ENCODE data around the gene C1orf116. TPM values are rescaled to one million over a fixed set of nuclear protein-coding genes. Genes with fewer than 3 reads are reported as not detected.

The C1orf116 gene
- total and polyA plus RNA-seq, 12 donors, result 0.07 to 1.5 (median 0.64) TPM

- ATAC-seq, result peak in 5 of 8 donors; percentile 34 to 70 (median 49)
- no peak for TF ChIP-seq CTCF (IDR thresholded peaks at IDR 0.05)
- no peaks in the 10 kb centered on the region for H3K9me3 ChIP-seq
- H3K27me3 ChIP-seq, result peaks cover 0 to 20% (median 5%) of the 10 kb centered on the region in 7 donors
- peaks cover 0 to 21% (median 0%) of the 10 kb centered on the region in 9 donors for H3K4me1 ChIP-seq
- intact Hi-C loops (cut with DNase I), result no loop called here
- no peak for DNase-seq
- no peak overlapping the region for H3K27ac ChIP-seq
- H3K36me3 ChIP-seq, result no peaks in the 10 kb centered on the region
- no peak overlapping the region for H3K4me3 ChIP-seq
- 70 to 72% methylated on average over 7 of the region's 7 CpGs for WGBS, 2 donors
Measured at GRCh38 chr1:207031632-207032264, 808 bp downstream of the C1orf116 start.

GRCh38 chr1:207031016-207031415, 1.5 kb downstream of the C1orf116 start:
- Histone ChIP-seq H3K27ac (no peak overlapping the region), H3K4me3 (no peak overlapping the region), H3K27me3 (peaks cover 0 to 18% (median 5%) of the 10 kb centered on the region in 7 donors), H3K36me3 (no peaks in the 10 kb centered on the region), H3K9me3 (no peaks in the 10 kb centered on the region), H3K4me1 (peaks cover 0 to 28% (median 3%) of the 10 kb centered on the region in 9 donors)
- no peak for TF ChIP-seq CTCF (IDR thresholded peaks at IDR 0.05)
- ATAC-seq, result no peak
- DNase-seq, result no peak
- WGBS, 2 donors, result 58 to 64% methylated on average over 1 of the region's 1 CpG
- intact Hi-C loops (cut with DNase I), result no loop called here

GRCh38 chr1:207030522-207031009, 2.0 kb downstream of the C1orf116 start:
- ATAC-seq, result no peak
- Histone ChIP-seq H3K9me3 (no peaks in the 10 kb centered on the region), H3K4me3 (no peak overlapping the region), H3K27ac (no peak overlapping the region), H3K4me1 (peaks cover 0 to 32% (median 7%) of the 10 kb centered on the region in 9 donors), H3K36me3 (no peaks in the 10 kb centered on the region), H3K27me3 (peaks cover 0 to 16% (median 5%) of the 10 kb centered on the region in 7 donors)
- intact Hi-C loops (cut with DNase I), result no loop called here
- no peak for TF ChIP-seq CTCF (IDR thresholded peaks at IDR 0.05)
- 63 to 71% methylated on average over 5 of the region's 5 CpGs for WGBS, 2 donors
- no peak for DNase-seq

- WGBS, 2 donors, result 56 to 63% methylated on average over 5 of the region's 5 CpGs
- ATAC-seq, result no peak
Measured at GRCh38 chr1:207029701-207030521, 2.6 kb downstream of the C1orf116 start.

More at GRCh38 chr1:207029701-207030521, 2.6 kb downstream of the C1orf116 start:
- Histone ChIP-seq H3K27ac (no peak overlapping the region), H3K9me3 (no peaks in the 10 kb centered on the region), H3K4me1 (peaks cover 0 to 39% (median 13%) of the 10 kb centered on the region in 9 donors), H3K27me3 (peaks cover 0 to 16% (median 5%) of the 10 kb centered on the region in 7 donors), H3K36me3 (no peaks in the 10 kb centered on the region), H3K4me3 (no peak overlapping the region)
- TF ChIP-seq CTCF (IDR thresholded peaks at IDR 0.05), result no peak
- DNase-seq, result no peak
- intact Hi-C loops (cut with DNase I), result no loop called here
